Measurements from ENCODE around the gene KREMEN1.

Gene KREMEN1

DNA sequence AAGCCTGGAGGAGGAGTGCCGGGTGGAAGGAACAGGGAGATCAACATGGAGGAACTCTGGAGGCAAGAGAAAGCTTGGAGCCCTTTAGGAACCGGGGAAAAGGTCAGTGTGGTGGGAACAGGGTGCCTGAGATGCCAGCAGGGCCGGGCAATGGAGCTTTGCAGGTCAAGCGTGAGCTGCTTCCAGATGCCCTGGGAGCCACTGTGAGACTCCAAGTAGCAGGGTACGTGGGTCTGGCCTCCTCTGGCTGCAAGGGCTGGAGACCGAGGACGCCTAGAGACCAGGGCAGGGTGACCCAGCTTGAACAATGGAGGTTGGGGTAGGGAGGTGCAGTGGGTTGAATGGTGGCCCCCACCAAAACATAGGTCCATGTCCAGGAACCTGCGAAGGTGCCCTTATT lies 117.2 kb downstream of the KREMEN1 start:
- DNase-seq (ENCODE audit: low spot score), result no peak

DNA sequence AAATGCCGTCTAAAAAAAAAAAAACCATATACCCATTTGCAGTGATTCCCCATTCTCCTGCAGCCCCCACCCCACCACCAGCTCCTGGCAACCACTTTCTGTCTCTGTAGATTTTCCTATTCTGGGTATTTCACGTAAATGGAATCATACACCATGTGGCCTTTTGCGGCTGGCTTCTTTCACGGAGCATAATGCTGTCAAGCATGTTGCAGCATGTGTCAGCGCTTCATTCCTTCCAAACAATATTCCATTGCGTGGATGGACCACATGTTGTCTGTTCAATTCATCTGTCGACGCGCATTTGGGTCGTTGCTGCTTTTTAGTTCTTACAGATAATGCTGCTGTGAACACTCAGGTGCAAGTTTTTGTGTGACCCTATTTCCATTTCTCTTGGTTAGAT lies 118.1 kb downstream of the KREMEN1 start:
- DNase-seq (ENCODE audit: low spot score), result no peak

DNA sequence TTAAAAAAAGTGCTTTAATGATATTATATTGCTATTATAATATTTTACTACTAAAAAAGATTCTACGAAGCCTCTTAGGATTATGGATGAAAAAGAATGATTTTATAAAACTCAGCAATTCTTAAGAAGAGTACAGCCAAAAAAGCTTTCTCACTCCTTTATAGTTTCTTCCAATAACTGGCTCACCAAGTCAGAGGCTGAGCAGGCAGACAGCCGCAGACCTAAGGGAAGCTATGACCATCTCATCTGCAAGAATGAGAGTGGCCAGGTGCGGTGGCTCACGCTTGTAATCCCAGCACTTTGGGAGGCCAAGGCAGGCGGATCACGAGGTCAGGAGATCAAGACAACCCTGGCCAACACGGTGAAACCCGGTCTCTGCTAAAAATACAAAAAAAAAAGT lies 120.2 kb downstream of the KREMEN1 start:
- no peak for DNase-seq (ENCODE audit: low spot score)

DNA sequence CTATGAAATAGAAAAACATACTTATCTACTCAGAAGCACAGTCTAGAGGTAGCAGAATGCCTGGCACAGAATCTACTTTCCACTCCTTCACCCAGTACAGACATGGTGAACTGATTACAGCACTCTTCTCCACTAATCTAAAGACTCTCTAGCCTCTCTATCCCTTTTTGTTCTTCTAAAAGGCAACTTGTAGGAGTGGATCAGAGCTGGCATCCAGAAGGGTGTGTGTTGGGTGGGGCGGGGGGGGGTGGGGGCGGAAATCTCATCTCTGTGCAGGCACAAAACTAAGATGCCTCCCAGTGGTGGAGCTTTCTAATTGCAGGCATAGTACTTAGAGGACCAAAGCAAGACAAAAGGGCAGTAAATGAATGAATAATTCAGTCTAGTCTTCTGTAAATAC lies 121.3 kb downstream of the KREMEN1 start:
- DNase-seq (ENCODE audit: low spot score), result no peak

DNA sequence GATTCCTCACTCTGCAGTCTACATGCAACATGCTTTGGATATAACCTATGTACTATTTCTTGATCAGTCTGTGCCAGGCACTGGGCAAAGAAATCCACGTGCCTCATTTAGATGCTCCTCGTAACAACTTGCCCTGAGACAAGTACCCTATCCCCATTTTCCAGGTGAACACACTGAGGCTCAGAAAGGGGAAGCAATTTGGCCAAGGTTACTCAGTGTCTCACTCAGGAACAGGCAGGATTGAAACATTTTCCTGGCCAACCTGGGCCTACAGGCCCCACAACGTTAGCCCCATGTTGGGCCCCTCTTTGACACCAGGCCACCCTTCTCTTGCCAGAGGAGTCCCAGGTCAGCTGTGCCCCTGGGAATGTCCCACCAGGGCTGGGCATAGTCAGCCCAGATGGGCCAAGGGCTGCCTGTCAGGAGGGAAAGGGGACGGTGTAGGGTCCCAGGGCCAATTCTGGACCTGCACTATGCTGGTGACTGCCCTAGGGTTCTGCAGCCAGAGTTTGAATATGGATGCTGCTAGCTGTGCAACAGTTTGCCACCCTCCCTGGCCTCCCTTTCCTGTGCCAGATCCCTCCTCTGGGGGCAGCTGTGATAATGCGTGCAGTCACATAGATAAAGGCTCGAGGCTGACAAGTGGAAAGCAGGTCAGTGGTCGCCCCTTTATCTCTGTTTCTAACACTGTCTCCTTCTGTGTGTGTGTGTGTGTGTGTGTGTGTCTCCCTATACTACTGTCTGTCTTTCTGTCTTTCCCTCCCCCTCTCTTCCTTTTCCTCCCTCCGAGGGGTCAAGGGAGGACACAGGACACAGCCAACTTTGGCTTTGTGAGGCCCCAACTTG lies 122.5 kb downstream of the KREMEN1 start:
- DNase-seq (ENCODE audit: low spot score), result no peak

DNA sequence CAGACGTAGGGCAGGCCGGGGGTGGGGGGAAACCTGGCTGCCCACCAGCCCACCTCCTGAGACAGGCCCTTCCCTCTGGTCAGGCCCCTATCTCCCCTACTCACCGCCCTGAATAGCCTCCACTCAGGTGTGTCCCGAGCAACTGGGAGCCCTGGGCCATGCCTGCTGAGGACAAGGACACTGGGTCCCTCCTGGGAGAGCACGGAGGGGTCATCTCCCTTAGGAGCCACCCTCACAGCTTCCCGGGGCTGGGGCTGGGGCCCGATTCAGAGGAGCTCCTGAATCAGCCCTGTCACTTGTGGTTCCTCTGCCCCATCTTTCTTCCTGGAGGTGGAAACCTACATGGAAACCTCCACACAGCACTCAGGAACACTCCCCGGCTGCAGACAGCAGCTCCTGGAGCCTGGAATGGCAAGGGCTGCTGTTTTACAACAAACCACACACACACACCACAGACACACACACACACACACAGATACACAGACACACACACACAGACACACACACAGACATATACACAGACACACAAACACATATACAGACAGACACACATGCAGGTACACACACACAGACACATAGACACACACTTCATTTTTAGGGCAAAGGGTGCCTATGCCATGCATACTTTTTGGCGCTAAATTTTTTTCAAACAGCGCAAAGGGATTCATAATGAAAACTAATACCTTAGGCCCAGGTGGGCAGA lies 123.3 kb downstream of the KREMEN1 start:
- no peak for DNase-seq (ENCODE audit: low spot score)

DNA sequence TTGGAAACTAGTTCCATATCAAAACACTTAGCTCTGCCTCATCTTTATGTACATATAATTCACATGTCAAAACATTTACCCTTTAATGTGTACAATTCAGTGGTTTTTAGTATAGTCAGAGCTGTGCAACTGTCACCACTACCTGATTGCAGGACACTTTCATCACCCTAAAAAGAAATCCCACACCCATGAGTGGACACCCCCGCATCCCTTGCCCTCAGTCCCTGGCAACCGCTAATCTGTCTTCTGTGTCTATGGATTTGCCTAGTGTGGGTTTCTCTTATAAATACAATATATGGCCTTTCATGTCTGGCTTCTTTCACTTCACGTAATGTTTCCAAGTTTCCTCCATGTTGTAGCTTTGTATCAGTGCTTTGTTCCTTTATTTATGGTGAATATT lies 124.3 kb downstream of the KREMEN1 start:
- DNase-seq (ENCODE audit: low spot score), result no peak

DNA sequence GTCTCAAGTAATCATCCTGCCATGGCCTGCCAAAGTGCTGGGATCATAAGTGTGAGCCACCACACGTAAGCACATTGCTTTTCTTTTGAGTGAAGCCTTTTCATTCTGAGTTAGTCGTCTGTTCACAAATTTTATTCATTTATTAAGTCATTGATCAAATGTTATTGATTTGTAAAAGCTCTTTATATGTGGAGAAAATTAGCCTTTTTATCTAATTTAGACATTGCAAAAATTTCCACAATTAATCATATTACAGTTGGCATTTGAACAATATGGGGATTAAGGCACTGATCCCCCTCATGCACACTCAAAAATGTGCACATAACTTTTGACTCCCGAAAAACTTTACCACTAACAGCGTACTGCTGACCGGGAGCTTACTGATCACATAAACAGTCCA lies 125.4 kb downstream of the KREMEN1 start:
- DNase-seq (ENCODE audit: low spot score), result no peak

DNA sequence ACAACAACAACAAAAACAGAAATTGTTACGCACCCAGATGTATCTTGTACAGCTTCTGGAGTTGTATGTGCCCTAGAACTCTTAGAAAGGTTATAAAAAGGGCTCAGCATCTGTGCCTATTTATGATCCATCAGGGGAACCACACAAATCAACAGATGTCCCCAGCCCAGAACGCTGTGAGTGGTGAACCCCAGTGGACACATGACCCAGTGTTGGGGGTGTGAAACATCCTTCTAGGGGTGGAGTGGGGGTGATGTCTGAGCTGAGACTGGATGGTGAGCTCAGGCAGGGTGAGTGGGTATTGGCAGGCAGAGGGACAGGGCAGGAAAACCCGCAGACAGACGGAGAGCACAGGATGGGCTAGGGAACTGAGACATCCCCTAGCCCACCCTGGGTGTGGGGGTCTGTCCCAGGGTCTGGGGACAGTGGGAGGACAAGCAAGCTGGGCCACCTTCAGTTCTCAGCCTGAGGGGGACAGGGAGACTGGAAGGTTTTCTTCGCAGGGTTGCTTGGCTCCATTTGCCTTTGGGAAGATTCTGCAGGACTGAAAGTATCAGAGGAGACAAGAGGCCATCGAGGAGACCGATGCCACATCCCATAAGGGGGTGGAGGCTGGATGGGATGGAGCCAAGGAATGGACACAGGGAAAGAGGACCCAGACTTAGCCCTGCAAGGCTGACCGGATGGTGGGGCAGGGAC lies 127.0 kb downstream of the KREMEN1 start:
- no peak for DNase-seq (ENCODE audit: low spot score)

DNA sequence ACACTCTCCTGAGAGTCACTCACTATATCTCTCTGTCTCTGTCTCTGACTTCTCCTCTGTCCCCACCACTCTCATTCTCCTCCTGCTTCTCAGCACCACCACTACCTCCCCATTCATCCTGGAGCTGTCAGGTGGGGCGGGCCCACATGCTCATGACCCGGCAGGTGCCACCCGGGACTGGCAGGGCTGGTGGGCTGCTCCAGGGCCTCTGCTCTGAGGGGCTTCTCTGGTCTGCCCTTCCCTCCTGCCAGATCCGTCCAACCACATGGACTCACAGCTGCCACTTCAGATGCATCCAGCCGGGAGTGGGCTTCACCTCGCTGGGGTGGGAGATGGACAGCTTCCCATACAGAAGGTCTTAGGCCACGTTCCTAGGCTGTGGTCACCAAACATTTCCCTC lies 128.1 kb downstream of the KREMEN1 start:
- DNase-seq (ENCODE audit: low spot score), result no peak

DNA sequence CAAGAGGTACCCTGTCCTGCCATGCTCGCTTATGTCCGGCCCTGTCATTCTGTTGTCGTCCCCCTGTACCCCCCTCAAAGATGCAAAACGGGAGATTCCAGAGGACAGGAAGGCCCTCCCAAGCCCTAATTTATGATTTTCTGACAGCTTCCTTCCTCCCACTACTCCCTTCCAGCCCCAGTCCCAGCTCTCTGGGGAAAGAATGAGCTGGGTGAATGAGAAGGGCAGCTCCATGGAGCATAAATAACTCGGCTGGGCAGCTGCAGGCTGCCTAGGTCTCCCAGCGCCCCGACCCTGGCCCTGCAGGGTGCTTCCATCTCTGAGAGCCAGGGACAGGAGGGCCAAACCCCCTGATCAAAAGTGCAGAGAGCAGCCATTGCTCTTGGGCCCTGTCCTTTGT lies 128.9 kb downstream of the KREMEN1 start:
- DNase-seq (ENCODE audit: low spot score), result no peak

DNA sequence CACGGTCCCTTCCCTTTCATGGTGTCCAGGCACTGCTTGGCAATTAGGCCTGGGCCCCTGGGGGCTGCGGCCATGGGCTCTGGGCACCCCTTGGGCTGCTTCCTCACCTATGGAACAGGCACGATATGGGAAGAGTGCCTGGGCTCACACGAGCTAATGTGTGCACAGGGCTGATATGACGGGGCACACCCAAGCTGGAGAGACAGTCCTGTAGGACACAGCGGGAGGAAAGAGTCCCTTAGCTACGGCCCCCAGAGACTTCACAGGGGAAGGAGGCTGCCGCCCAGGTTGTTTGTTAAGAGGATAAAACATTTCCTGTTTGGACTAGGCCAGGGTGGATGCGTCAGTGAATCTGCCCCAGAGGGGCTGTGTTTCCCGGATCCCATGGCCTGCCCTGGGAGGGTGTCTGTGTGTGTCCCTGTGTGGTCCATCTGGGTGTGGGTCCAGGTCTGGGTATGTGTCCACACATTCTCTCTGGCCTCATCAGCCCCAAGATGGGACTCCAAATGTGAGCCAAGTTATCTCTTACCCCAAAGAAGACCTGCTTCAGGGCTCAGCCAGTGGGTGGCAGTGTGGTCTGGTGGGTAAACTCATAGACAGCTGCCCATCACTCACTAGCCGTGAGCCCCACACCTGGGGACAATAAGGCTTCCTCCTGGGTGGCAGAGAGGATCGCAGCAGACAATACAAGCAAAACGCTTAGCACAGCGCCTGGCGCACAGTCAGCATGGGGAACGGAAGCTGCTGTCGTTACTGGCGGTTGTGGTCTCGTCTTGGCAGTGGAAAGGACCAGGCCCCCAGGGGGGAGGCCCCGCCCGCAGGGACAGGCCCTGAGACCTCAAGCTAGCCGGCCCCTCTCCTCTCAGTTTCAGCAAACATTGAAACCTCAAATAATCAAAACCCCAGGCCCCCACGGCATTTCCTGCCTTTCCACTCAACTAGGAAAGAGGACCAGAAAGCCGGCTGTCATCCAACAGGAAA lies 129.7 kb downstream of the KREMEN1 start:
- peak; percentile 25 for DNase-seq (ENCODE audit: low spot score)

DNA sequence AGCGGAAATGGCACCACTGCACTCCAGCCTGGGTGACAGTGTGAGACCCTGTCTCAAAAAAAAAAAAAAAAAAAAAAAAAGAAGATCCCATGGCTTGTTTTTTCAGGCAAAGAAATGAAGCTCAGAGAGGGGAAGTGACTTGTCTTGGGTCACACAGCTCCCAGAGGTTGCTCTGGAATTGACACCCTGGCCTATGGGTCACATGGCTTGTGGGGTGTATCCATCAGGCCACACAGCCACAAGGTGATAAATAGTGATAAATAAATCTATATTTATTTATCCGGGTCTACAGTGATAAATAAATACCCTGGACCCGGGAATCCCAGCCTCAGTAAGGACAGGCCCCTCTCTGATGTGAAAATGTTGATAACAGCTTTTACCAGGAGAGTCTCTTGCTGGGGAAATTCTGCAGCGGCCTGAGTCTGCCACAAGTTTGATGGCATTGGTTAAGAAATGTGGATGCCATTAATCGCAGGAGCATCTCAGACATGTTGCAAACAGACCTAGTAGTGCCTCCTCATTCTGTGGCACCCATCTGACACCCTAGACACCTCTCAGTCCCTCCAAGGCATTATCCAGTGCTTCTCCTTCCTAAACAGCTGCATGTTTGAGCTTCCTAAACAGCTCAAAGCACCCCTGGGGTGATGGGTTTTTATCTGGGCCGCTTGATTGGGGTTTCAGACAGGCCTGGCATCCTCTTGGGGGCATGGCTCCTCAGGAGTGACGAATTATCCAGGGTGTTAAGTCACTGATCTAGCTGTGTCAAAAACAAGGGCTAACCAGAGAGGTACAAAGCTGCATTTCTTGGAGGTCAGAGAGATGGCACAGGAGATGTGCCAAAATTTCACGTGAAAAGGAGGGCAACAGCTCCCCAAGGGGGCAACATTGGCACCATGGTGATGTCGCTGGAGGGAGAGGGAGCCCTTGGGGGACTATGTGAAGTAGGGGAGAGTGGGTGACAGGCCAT lies 130.9 kb downstream of the KREMEN1 start:
- DNase-seq (ENCODE audit: low spot score), result no peak

DNA sequence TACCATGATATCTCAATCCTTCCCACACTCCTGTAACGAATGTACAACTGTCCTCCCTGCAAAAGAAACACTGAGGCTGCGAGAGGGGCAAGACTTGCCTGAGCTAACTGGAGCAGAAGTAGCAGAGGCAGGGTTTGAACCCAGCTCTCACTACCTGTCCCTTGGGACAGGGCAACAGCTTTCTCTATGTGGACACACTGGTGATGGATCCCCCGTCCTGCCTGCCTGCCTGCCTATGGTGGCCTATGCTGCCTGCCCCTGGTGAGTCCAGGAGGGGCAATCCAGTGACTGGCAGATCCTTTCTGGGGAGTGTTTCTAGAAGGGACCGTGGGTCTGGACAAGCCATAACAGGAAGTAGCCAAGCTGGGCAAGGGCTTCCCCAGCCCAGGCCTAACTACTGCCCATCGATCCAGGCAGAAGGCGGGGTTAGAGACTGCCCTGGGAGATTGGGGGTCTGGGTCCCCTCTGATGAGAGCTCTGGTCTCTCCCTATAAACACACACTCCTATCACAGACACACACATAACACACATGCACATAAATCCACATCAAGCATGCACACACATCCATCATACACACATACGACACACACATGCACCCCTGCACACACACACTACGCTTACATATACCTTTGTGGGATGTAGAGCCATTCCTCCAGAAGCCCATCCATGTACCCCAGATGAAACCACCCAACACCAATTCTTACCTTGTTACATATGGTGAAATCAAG lies 131.8 kb downstream of the KREMEN1 start:
- DNase-seq (ENCODE audit: low spot score), result no peak

DNA sequence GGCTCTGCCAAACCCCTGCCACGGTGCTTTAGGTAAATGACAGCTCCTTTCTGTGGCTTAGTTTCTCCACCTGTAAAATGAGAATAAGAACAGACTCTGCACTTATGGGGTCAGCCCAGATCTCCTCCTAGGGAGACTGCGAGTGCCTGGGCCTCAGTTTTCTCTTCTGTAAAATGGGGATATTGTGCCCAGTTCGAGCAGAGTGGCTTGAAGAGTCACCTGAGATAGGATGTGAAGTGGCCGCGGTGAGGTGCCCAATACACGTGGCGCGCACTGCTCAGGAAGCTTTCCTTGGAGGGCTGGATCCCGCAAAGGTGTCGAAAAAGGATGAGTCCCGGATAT lies 132.4 kb downstream of the KREMEN1 start:
- no peak for DNase-seq (ENCODE audit: low spot score)

DNA sequence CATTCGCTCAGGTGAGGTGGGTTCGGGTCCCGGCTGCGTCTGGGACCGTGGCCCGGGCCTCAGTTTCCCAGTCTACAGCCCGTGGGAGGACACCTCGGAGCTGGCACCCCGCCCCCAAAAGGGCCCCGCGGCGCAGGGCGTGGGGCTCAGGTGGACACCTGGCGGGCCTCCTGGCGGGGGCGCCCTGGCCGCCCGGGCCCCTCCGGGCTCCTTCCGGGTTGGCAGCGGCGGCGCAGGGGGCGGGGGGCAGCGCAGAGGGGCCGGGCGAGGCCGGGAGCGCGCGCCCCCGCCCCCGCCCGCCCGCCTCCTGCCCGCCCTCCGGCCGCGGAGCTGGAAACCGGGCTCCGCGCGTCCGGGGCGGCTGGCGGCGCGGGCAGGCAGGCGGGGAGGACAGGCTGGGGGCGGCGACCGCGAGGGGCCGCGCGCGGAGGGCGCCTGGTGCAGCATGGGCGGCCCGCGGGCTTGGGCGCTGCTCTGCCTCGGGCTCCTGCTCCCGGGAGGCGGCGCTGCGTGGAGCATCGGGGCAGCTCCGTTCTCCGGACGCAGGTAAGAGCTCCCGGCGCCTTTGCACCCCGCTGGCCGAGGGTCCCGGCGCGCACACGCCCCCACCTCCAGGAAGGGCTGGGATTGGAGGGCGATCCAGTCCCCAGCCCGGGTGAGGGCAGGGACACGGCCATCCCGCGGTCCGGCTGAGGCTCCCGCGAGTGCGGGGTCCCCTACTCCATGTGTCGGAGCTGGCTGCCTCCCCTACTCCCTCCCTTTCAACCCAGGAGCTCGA lies 132.9 kb downstream of the KREMEN1 start, which contains the start of gene EMID1:
Gene EMID1 (plus strand): TSS at position 303 of the 778 bp plus-strand sequence. CDS start 143 bp downstream, at position 446.
- no peak for DNase-seq (ENCODE audit: low spot score)

DNA sequence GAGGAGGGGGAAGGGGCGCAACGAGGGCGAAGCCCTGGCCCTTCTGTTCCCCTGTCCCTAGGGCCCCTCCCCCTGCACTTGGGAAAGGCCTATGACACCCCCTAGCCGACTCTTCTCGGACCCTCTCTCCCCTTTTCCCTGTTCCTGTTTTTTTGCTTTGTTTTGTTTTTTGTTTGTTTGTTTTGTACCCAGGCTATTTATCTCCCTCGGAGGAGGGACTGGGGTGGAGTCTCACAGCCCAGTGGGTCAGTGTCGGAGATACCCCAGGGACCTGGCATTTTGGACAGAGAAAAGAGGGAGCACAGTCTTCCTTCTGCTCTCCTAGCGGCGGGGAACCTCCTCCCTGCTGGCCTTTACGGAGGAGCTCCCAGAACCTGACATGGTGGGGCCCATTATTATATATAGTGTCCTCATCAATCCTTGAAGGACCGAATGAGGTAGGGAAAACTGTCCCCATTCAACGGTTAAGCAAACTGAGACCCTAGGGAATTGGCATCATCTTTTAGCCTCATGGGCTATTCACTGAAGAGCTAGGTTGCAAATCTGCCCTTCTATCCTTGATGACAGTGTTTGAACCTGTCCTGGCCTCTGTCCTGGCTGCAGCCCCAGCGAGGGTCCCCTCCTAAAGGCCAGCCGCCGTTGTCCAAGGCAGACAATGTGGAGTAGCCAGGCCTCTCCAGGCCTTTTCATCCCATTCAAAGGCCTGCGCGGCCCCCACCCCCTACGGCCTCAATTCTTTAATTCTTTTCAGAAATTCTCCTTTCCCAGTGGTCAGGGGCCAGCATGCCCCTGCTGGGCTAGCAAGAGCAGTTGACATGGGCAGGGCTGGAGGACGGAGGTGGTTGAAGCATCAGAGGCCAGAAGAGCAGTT lies 133.8 kb downstream of the KREMEN1 start:
- no peak for DNase-seq (ENCODE audit: low spot score)

DNA sequence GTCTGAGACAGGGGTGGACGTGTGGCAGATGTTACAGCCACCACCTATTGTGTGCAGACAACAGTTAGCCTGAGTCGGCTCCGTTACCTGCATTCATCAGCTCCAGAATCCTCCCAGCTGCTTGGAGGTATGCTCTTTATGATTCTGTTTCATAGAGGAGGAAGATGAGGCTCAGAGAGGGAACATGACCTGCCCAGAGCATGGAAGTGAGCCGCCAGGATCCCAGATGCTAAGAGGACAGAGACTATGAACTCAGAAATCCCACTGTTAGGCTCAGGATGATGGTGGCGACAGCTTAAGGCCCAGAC lies 134.4 kb downstream of the KREMEN1 start:
- DNase-seq (ENCODE audit: low spot score), result no peak
